Hematopoietic multipotent progenitor cell treated with erythropoietin and hydrocortisone succinate and interleukin-3 and kit ligand, for 15 days (in vitro differentiated cells): Measurements from ENCODE around the gene ZAR1L.

ENCODE experiments used
- DNase-seq: peaks from one replicate; pipeline ENCODE4 v3.0.0-alpha.2; 2015; ENCODE audit warnings: low spot score

The ZAR1L gene

DNA sequence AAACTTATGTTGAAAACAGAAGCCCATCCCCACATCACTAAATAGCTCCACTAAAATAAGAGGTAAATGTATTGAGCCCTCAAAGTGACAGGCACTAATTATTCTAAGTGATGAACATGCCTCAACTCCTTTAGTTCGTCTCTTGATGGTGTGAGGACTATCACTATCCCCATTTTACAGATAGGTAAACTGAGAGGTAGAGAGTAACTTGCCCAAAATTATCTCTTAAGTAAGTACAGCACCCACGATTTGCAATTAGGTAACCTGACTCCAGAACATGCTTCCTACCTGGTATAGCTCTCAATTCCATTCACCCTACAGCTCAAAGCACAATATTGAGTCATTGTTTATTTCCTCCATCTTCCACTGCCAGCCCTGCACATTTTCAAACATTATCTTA lies 12.7 kb downstream of the ZAR1L start:
- no peak for DNase-seq

DNA sequence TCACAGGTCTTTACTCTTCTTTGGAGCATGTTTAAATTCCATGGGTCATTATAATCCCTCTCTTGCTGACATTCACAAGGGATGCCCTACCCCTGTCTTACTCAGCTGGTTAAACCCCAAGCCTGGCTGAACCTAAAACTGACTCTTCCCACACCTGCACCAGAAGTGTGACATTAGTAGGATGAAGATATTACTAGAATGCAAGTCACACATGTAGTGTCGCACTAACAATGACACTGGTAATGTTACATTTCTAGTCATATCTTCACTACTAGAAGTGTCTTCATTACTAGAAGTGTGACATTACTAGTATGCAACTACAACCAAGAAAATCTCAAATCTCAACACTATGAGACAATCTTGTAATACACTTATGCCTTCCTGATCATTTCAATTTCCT lies 14.2 kb downstream of the ZAR1L start:
- DNase-seq: no peak

DNA sequence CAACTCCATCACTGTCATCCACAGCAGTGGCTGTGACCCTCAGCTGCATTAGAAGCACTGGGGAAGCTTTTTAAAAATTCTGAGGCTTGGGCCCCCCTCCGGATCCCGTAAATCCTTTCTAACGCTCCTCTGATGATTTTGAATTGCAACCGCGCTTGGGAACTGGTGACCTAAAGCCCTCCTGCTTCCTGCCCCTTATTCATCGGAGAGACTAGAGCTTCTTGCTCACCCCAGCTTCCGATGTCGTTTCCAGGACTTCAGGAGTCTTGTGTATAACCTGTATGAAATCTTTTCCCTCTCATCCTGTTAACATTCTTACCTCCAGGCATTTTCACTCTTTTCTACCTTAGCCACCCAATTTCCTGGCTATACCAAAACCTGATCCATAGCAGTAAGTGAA lies 14.8 kb downstream of the ZAR1L start:
- no peak for DNase-seq

DNA sequence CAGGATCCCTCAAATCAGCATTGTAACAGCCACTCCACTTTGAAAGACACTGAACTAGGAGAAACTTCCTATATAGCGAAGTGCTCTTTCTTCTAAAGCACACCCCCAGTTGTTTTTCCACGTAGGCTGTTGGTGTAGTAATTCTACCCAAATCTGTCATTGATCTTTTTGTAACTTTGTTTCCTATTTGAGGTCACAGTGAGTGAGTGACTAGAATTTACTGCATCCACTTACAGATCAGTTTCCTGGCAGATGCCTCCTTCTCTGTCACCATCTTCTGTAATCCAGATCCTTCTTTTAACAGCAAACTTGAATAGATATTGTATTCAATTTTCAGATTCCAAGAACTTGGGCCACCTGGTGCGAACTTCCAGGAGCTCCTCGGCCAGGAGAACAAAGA lies 15.3 kb downstream of the ZAR1L start:
- DNase-seq: no peak

DNA sequence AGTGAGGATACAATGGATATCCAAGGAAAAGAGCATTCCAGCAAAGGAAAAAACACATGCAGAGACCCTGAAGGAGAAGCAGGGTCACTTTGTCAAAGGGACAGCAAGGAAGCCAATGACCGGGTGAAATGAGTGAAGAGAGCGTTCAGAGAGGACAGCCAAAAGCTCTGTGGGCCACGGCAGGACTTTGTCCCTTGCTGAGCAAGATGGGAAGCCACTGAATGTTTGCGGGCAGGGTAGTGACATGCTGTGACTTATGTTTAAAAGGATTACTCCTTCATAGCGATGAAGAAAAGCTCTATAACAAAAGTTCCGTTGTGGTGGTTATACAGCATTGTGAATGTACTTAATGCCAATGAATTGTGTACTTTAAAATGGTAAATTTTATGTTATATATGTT lies 16.5 kb downstream of the ZAR1L start:
- no peak for DNase-seq

DNA sequence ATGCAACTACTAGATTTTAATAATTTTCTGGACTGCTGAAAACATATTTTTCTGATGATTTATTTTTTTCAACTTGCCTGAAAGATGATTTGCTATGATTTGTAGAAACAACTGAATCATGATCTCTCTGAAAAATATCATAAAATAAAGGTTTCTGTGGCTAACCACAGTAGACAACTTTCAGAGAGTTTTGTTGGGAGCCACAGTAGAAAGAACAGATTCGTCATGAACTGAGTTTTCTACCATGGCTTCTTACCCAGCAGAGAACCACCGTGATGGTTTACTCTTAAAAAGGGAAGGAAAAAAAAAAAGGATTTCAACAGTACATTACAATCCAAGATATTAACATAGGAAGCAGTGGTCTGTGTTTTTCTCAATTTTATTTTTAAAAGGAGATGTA lies 18.0 kb downstream of the ZAR1L start:
- DNase-seq: no peak

DNA sequence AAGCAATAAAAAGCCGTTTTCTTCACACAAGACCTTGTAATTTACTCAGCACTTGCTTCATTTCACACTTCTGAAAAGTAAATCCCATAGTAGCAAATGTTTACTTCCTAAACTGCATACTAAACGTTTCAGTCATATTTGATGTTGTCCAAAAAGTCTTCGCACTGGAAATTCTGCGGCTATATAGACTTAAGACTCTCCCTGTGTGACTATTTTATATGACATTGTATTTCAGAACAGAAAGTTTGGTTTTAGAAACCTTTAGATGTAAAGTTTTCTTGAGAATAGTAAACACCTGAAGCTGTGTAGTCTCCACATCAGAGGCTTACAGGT lies 29.6 kb downstream of the ZAR1L start:
- no peak for DNase-seq

DNA sequence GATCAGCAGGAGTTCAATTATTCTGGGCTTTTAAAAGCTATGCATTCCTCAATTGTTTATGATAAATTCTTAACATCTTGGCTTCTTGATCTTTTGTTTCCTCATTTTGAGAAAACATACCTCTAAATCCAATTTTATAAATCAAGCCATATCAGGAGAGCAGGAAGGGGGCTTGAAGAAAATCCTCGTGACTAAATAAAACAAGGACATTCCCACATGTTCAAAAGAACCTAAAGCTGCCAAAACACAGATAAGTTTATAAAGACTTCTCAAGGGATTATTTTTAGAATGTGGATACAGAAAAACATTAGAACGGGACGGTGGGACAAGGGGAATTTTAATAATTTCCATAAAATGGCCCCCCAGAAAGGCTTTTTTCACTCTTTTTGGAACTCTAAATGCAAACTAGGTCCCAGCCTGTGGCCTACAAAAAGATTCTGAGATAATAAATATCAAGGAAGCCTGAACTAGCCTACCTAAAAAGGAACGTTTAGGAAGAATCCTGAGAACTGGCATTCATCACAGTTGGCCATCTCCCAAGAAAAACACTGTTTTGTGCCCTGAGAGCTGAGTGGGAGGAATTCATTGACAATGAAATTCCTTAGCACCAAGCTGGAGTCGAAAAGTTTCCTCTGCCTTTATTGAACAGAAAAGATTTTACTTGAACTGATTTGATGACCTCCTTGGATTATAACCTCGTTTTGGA lies 30.1 kb downstream of the ZAR1L start:
- no peak for DNase-seq

DNA sequence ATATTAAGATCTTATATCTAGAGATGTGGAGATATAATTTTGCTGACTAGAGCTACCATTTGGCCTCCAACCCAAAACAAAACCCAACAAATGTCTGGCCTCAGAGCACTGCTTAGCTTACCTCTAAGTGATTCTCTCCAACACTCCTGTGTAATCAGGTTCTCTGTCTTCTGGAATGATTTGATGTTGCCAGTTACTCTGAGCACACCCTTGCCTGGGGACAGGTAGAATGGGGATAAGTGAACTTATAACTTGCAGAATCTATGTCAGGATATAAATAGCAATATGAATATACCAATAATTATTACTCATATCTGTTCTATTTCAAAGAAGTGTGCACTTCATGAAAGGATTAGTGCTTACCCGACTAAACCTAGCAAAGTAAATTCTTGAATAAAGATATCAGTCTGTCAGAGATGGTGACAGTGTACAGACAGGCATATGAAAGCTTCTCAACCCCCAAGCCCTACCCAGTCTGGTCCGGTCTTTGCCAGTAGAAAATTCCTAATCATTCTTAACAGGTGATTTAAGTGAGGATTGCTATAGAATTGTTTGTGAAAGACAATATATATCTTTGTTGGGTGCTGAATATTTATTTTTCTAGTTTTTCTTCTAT lies 33.0 kb downstream of the ZAR1L start:
- DNase-seq: no peak

DNA sequence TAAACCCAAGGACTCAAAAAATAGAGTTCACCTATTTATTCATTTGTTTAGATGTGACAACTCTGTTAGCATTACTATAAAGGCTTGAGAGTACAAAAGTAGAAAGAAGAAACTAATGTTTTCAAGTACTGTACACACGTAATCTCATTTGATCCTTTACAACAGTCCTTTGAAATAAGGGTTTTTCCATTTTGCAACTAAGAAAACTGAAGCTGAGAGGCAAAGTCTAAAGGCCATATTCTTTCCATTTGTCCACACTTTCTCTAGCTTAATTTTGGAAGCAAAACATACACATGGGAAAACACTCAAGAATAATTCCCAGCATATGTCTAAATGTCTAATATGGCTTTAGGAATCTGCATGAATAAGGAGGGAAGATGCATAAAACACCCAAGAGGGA lies 34.1 kb downstream of the ZAR1L start:
- DNase-seq: no peak

DNA sequence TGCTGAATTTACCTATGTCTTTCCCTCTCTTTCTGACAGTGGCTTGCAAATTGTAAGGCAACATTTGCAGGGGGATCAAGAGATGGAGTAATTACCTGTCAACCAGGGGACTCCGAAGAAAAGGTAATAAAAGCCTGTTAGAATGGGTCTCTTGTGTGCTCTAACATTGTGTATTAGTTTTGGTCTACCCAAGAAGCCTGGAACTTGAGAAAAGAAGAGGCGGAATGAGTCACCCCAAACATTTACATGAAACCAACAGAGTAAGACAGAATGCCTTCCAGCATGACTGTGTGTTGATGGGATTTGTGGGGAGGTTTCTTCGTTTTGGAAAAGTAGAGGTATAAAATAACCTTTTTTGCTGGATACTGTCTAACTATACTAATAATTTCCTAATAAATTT lies 36.7 kb downstream of the ZAR1L start:
- no peak for DNase-seq

DNA sequence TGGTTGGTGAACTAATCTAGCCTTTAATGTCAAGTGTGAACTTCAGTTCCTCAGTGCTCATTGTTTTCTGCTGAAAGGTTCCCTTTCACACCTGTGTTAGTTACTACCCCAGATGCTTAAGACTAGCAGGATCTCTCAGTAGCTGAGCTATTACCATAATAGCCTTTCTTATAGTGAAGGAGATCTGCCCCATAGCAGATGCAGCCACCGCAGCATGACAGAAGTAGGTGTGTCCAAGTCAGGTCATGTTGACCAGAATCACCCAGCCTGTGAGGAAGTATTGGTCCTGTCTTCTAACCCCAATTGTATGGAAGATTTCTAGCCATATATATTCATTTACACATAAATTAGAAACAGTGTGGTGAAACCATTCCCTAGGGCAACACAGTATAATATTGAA lies 37.3 kb downstream of the ZAR1L start:
- no peak for DNase-seq

DNA sequence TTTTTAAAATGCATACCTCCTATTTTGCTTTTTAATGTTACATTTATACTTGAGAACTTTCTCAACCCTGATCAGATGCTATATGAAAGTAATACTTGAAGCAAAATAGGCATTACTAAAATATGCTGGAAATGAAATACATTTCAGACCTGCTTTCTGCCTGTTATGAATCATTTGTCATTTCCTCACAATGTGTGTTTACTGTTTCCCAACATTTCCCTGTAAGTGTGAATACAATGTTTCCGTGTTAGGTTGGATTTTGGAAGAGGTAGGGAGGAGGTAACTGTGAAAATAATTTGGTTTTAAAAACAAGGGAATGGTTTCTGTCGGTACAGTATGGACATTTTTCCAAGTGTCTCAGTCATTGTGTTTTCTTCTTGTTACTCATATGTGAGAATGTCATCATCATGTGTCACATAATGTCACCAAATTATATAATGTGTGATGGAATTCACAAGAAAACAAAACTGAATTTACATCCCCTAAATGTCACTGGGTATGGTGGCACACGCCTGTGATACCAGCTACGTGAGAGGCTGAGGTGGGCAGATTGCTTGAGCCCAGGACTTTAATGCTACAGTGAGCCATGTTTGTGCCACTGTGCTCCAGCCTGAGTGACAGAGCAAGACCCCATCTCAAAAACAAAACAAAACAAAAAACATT lies 43.0 kb downstream of the ZAR1L start:
- no peak for DNase-seq

DNA sequence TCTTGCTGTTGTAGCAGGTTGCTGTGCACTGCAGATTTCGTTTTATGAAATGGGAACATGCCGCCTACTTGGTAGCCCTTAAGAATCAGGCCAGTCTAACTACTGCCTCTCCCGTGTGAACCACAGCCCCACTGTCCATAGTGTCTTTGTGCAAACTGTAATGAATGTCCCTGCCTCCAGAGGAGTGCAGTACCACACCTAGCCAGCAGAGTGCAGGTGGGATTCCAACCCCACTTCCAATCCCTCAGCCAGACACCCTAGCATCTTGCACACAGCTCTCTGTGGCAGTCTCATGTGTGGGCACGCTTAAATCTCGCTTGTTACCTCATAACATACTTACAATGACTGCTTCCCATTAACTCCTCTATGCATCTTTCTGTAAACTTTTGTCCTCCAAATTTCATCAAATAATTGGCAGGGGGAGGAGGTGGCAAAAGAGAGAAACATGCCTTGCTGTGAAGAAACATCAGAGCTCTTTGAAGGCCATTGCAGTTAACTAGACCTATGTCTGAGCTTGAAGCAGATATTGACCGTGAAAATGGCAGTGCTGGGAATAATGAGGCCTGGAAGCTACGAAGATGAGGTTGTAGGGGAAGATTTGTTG lies 47.2 kb downstream of the ZAR1L start:
- peak; percentile 27 for DNase-seq

DNA sequence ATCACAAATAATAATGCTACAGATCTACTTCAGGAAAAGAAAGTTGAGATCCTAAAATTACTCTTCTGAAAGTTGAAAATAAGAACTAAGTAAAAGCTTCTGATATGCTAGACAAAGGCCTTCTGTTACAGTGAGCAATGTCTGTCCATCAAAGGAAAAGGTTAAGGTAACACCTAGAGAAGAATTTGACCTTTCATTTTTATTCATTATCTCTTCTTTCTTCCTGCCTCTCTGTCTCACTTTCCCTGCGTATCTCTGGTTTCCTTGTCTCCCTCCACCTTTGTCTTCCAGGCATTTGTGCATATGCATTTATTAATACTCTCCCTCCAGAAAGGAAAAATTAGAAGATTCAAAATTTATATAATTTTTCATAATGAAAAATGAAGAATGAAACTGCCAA lies 49.0 kb downstream of the ZAR1L start:
- DNase-seq: no peak

DNA sequence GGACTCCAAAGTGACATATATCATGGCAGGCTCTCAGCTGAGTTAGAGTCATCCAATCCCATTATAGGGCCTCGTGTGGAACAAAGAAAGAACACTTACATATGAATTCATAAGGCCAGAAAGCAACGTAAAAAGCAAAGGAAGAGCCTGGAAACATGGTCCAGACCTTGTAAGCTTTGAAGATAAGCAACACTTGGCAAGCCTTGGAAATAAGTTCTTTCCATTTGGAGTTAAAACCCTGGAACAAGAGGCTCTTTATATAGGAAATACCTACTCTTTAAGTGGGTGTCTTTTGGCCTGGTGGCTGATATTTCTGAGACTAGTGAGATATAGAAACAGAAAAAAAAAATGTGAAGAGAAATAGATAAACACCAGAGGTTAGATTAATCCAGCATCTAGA lies 49.4 kb downstream of the ZAR1L start:
- DNase-seq: no peak

DNA sequence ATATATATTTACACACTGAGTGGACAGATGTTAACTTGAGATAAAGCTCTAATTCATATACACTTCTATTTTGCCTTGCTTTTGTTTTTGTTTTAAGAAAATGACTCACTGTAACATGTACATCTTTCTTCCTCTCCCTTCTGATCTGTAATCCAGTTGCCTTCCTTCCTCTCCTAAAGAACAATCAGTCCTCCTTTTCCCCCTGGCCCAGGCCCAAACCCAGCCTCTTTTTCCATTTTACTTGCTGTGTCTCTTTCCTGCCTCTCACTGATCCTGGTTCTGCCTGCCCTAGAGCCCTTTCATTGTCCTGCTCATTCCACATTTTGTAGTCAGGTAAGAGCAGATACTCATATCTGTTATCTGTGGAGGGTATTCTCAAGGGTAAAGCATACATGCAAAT lies 50.8 kb downstream of the ZAR1L start:
- DNase-seq: no peak

DNA sequence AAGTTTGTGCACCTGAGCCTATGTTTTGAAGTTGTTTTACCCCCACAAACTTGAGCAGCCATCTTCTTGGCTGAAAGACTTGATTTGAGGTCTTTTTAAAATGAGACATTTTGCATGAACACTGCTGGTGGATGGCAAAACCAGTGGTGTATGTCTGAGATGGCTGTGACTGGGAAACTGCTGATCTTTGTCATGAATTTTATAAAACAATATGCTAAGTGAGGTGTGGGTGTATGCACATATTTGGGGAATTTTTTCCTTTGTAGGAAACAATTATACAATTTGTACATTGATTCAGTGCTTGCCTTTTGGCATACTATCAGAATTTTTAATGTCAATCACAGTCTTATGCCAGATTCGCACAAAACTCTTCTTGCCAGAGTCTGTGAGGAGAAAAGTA lies 52.5 kb downstream of the ZAR1L start:
- no peak for DNase-seq

DNA sequence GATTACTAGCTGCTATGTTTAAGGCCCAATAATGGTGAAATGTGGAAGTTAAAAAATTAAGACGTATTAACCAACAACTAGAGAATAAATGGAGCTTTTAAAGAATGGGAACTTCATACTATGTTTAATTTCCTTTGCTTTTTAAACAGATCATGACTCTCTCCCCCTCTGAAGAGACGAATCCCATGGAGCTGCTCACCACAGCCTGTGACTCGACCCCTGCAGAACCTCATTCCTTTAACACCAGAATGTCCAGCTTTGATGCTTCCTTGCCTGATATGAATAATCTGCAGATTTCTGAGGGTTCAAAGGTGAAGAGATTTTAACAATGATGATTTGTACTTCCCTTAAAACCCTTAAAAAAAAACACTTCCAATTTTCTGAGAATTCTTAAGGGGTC lies 53.0 kb downstream of the ZAR1L start:
- DNase-seq: no peak

DNA sequence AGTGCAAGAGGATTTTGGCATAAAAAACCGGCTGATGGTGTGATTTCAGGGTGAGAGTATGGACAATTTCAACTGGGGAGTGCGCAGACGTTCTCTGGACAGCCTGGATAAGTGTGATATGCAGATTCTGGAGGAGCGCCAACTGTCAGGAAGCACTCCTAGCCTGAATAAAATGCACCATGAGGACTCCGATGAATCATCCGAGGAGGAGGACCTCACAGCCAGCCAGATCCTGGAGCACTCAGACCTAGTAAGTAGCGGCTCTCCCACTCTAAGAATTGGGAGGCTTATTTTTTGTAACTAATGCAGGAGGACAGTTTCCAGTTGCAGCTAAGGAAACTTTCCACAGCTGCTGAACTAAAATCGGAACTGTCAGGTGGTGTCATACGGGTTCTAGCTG lies 53.6 kb downstream of the ZAR1L start:
- peak; percentile 23 for DNase-seq

DNA sequence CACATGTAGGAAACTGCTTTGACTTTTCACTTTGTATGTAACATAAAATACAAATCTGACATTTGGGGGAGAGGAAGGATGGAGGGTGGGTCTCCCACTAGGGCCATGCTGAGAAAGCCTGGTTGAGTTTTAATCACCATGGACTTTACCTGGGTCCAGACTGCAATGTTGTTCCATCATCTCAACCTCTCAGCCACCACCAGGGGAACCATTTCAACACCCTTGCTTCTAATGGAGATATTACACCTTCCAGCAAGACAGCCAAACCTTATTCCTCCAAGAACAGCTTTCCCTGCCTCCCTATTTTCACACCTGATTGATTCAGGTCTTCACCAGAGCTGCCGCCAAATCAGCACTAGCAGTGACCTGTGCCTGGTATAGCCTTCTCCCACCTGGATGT lies 56.0 kb downstream of the ZAR1L start:
- no peak for DNase-seq

DNA sequence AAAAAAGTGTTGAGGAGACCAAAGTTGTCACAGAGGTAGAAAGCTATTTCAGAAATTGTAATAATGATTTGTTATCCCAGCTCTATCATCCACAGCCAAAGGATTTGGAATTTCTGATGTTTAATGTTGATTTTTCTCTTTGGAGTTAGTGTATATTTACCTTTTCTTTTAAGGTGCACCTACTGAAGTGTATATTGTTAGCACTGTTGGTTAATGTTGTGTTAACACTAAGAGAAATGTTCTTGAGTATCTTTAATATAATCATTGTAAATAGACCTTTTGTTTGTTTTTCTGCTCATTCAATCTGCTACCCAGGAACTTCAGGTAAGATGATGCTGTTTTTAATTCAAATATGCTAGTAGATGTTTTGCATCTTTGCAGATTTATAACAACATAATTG lies 57.5 kb downstream of the ZAR1L start:
- DNase-seq: no peak

DNA sequence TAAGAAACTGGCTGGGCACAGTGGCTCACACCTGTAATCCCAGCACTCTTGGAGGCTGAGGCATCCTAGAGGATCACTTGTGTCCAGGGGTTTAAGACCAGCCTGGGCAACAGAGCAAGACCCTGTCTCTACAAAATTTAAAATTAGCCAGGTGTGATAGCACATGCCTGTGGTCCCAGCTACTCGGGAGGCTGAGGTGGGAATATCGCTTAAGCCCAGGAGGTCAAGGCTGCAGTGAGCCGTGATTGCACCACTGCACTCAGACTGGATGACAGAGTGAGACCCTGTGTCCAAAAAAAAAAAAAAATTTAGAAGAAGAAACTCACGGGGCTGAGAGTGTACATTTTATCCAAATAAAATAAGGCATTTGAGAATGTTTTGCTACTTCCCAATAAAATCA lies 58.9 kb downstream of the ZAR1L start:
- no peak for DNase-seq

DNA sequence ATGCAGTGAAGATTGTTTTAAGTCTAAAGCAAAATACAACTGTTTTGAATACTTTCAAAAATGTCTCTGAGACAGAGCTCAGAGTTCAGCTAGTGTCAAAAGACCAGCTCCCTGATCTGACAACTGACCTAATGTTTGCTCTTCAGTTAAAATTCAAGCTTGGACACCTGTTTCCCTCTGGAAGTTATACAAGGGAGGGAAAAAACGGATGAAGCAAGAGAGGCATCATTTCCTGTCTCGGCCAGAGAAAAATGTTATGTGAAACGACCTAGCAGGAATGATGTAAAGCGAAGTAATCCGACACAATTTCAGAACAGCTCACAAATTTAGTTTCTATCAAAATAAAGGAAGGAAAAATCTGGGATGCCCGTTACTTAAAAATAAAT lies 59.4 kb downstream of the ZAR1L start:
- no peak for DNase-seq
